Measurements from ENCODE around the gene PRLH.
A peak's percentile ranks its signal among the peaks of the same experiment; 100 is the strongest.

The PRLH gene

DNA sequence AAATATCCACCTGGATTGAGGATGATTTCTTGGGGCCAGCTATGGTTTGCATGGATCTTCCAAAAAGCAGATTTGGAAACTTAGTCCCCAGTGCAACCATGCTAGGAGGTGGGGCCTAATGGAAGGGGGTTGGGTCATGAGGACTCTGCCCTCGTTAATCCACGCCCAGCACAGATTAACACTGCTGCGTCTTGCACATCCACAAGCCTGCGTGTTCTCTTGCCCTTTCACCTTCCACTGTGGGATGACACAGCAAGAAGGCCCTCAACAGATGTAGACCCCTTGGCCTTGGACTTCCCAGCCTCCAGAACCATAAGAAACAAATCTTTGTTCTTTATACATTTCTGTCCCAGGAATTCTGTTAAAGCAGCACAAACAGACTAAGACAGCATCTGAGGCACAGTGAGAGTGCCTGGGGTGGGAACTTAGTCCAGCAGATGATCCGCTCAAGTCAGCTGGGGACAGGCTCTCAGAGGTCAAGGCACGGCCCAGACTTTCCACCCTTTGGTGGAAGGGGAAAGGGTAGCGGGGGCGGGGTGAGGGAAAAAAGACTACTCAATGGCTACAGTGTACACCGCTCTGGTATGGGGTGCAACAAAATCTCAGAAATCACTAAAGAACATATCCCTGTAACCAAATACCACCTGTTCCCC, 21.8 kb downstream of the PRLH start:
- no peak for TF ChIP-seq CTCF (IDR thresholded peaks at IDR 0.05; ENCODE audit: insufficient read depth, low read depth, low read length, missing control alignments)
- H3K4me3 ChIP-seq (ENCODE audit: low read length), result no peak overlapping the region
- DNase-seq (ENCODE audit: low read depth), result no peak

DNA sequence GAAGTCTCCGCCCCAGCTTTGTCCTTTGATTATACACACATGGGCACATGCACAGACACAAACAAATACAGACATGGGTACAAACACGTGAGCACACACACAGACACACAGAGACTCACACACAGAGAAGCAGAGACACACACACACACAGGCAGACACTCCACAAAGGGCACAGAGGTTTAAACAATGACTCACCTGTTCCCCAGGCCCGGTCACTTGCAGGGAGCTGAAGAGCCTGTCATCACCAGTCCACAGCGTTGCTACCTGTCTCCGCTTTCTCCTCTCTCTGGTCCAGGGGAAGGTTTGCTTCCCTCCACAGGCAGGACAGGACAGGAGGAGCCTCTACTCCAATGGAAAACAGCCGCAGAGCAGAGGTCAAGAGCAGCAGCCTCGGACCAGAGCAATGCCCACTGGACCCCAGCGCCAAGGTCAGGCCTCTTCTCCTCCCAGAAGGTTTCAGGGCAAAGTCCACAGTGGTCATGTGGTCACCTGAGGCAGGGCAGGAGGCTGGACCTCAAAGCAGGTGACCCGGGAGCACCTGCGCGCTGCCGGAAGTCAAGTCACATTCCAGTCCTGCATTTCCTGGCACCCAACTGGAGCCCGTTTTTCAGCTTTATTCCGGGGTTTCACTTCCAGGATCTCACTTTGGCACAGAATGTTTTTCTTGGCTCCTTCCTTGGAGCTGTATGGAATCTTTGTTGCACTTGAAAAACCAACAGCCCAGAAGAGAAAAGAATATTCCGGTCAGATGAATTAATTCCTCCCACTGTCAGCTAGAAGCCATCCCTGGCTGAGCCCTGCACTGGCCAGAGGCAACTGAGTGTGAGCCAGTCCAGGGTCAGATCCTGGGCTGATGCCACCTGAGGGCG, 24.1 kb downstream of the PRLH start, which contains the start of gene RAB17:
Gene RAB17 (minus strand): TSS at position 463 of the 869 bp plus-strand sequence. CDS start 4,580 bp downstream, outside the sequence.
- no peak for TF ChIP-seq CTCF (IDR thresholded peaks at IDR 0.05; ENCODE audit: insufficient read depth, low read depth, low read length, missing control alignments)
- peak; percentile 75 for DNase-seq (ENCODE audit: low read depth)
- no peak within 1 kb of the TSS for H3K4me3 ChIP-seq (ENCODE audit: low read length)

GRCh38 chr2:237591141-237591881, 24.9 kb downstream of the PRLH start:
- no peak overlapping the region for H3K4me3 ChIP-seq (ENCODE audit: low read length)
- peak; percentile 41 for DNase-seq (ENCODE audit: low read depth)
- TF ChIP-seq CTCF (IDR thresholded peaks at IDR 0.05; ENCODE audit: insufficient read depth, low read depth, low read length, missing control alignments), result no peak

DNA sequence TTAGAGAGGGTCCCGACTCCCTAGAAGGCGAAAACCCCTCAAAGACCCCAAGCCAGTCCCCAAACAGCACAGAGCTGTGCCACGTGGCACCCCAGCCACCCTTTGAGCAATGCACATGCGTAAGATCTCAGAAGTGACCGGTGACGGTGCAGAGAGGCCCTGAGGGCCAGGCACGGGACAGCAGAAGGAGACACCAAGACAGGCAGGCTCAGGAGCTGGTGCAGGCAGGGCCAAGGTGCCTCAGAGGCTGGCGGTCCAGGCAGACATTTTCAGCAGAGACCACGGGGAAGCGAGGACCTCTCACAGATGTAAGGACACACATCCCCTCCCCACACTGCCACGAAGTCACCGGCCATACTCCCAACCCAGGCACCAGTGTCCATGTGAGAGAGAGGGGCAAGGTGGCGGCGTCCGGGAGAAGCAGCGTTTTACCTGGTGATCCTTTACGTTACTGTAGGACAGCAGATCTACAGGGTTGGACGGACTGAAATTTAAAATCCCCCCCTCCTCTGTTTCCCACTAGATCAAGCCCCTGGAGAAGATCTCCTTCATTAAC, 26.1 kb downstream of the PRLH start:
- no peak overlapping the region for H3K4me3 ChIP-seq (ENCODE audit: low read length)
- DNase-seq (ENCODE audit: low read depth), result no peak
- TF ChIP-seq CTCF (IDR thresholded peaks at IDR 0.05; ENCODE audit: insufficient read depth, low read depth, low read length, missing control alignments), result no peak

- no peak for TF ChIP-seq CTCF (IDR thresholded peaks at IDR 0.05; ENCODE audit: insufficient read depth, low read depth, low read length, missing control alignments)
- H3K4me3 ChIP-seq (ENCODE audit: low read length), result no peak overlapping the region
- no peak for DNase-seq (ENCODE audit: low read depth)
Observed at GRCh38 chr2:237593036-237593435, 26.7 kb downstream of the PRLH start.

- no peak for TF ChIP-seq CTCF (IDR thresholded peaks at IDR 0.05; ENCODE audit: insufficient read depth, low read depth, low read length, missing control alignments)
- H3K4me3 ChIP-seq (ENCODE audit: low read length), result no peak overlapping the region
- DNase-seq (ENCODE audit: low read depth), result no peak
Observed at GRCh38 chr2:237593596-237594320, 27.4 kb downstream of the PRLH start.

Data from epithelial cell of esophagus (primary cell).